ENCODE data around the gene BACE2.

DNA sequence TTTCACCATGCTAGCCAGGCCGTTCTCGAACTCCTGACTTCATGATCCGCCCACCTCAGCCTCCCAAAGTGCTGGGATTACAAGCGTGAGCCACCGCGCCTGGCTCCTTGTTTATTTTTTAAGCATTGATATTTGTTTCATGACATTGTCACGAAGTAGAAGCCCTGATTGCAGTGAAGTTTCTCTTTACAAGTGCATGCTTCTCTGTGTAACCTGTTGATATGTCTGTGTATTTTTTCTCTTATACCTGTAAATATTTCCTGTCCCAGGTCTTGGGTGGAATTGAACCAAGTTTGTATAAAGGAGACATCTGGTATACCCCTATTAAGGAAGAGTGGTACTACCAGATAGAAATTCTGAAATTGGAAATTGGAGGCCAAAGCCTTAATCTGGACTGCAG, 75.1 kb downstream of the BACE2 start:
- TF ChIP-seq EZH2 (IDR thresholded peaks at IDR 0.05; ENCODE audit: borderline replicate concordance) = no peak
- TF ChIP-seq, protein P1, sequence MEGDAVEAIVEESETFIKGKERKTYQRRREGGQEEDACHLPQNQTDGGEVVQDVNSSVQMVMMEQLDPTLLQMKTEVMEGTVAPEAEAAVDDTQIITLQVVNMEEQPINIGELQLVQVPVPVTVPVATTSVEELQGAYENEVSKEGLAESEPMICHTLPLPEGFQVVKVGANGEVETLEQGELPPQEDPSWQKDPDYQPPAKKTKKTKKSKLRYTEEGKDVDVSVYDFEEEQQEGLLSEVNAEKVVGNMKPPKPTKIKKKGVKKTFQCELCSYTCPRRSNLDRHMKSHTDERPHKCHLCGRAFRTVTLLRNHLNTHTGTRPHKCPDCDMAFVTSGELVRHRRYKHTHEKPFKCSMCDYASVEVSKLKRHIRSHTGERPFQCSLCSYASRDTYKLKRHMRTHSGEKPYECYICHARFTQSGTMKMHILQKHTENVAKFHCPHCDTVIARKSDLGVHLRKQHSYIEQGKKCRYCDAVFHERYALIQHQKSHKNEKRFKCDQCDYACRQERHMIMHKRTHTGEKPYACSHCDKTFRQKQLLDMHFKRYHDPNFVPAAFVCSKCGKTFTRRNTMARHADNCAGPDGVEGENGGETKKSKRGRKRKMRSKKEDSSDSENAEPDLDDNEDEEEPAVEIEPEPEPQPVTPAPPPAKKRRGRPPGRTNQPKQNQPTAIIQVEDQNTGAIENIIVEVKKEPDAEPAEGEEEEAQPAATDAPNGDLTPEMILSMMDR (IDR thresholded peaks at IDR 0.05; ENCODE audit: poor library complexity) = no peak
- no peak for TF ChIP-seq EZH2phosphoT487 (IDR thresholded peaks at IDR 0.05; ENCODE audit: low read depth, severe bottlenecking, unreplicated experiment)
